ENCODE results near the gene MGST2. TPM values are rescaled to one million over a fixed set of nuclear protein-coding genes. Genes with fewer than 3 reads are reported as not detected.
A peak's percentile ranks its signal among the peaks of the same experiment; 100 is the strongest.

Gene MGST2
- total RNA-seq, 2 donors from 2014 or later: 23.4 to 44.1 TPM

DNA sequence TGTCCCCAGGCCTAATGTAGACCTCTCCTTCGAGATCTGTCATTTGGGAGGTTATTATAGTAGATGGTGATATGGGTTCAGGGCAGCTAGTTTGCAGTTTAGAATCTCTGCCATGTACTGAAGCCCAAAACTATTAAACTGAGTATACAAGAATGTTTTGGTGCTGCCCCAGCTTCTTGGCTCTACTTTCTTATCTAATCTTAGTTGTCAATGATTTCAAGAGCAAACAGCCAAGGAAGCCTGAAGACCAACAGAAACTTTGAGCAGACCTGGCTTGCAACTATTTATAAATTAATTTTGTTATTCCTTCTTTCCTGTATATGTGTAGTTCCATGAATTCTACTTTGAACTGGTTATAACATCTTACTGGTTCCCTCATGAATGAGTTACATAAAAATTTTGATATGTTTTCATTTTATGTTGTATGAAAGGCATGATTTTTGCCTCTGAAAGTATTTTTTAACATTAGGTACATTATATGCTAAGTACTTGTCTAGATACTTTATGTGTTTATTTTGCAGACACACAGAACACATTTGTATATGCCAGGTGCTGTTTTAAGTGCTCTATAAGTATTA is 2.0 kb upstream of the MGST2 start:
- H3K27ac ChIP-seq: peak overlapping the region in 3 of 4 donors; percentile 42 to 91 (median 90)
- intact Hi-C loops (cut with DNase I): no loop called here
- TF ChIP-seq, protein P1, sequence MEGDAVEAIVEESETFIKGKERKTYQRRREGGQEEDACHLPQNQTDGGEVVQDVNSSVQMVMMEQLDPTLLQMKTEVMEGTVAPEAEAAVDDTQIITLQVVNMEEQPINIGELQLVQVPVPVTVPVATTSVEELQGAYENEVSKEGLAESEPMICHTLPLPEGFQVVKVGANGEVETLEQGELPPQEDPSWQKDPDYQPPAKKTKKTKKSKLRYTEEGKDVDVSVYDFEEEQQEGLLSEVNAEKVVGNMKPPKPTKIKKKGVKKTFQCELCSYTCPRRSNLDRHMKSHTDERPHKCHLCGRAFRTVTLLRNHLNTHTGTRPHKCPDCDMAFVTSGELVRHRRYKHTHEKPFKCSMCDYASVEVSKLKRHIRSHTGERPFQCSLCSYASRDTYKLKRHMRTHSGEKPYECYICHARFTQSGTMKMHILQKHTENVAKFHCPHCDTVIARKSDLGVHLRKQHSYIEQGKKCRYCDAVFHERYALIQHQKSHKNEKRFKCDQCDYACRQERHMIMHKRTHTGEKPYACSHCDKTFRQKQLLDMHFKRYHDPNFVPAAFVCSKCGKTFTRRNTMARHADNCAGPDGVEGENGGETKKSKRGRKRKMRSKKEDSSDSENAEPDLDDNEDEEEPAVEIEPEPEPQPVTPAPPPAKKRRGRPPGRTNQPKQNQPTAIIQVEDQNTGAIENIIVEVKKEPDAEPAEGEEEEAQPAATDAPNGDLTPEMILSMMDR (IDR thresholded peaks at IDR 0.05): no peak
- TF ChIP-seq POLR2A (IDR thresholded peaks at IDR 0.05): no peak
- no peak for ATAC-seq
- DNase-seq: no peak
- no peaks in the 10 kb centered on the region for H3K9me3 ChIP-seq
- 23 to 41% methylated on average over 1 of the region's 1 CpG for WGBS, 2 donors
- H3K4me1 ChIP-seq: peaks cover 57% of the 10 kb centered on the region
- H3K4me3 ChIP-seq: no peak overlapping the region
- H3K36me3 ChIP-seq (replicated peaks in 1 of 2; ENCODE audit: insufficient read depth in 1 of 2, low read depth in 2 of 2): no peaks in the 10 kb centered on the region
- no peaks in the 10 kb centered on the region for H3K27me3 ChIP-seq

DNA sequence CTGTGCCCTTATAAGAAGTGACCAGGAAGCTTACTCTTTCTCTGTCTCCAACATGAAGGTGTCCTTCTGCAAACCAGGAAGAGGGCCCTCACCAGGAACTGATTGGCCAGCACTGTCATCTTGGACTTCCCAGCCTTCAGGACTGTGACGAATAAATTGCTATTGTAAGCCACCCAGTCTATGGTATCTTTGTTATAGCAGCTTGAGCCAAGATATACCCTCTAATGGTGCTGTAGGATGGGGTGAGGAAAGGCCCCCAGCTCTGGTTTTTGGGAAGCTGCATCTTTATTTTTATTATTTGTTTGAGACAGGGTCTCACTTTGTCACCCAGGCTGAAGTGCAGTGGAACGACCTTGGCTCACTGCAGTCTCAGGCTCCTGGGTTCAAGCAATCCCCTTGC is 1.2 kb upstream of the MGST2 start:
- Histone ChIP-seq H3K36me3 (replicated peaks in 1 of 2; ENCODE audit: insufficient read depth in 1 of 2, low read depth in 2 of 2) (no peaks in the 10 kb centered on the region), H3K9me3 (no peaks in the 10 kb centered on the region), H3K4me3 (no peak overlapping the region), H3K4me1 (peaks cover 65% of the 10 kb centered on the region), H3K27me3 (no peaks in the 10 kb centered on the region), H3K27ac (peak overlapping the region in 3 of 4 donors; percentile 90 to 93 (median 91))
- TF ChIP-seq, protein P1 (IDR thresholded peaks at IDR 0.05): no peak
- TF ChIP-seq POLR2A (IDR thresholded peaks at IDR 0.05): no peak
- intact Hi-C loops (cut with DNase I): no loop called here
- DNase-seq (no peak), ATAC-seq (no peak)
- 82 to 93% methylated on average over 2 of the region's 2 CpGs for WGBS, 2 donors

DNA sequence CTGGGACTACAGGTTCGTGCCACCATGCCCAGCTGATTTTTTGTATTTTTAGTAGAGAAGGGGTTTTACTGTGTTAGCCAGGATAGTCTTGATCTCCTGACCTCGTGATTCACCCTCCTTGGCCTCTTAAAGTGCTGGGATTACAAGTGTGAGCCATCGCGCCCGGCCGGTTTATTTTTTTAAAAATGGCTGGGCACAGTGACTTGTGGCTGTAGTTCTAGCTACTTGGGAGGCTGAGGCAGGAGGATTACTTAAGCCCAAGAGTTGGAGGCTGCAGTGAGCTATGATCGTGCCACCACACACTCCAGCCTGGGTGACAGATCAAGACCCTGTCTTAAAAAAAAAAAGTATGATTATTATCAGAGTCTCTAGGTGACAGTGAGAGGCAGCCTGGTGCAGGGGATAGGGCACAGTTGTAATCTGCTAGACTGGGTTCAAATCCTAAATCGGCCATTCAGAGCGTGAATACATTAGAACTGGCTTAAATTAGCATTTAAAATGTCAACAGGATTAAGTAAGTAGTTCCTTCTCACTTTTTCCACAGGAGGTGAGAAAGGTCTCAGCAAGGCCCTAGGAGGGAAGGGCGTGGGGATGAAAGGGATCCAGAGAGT is 435 bp upstream of the MGST2 start:
- 55 to 68% methylated on average over 10 of the region's 10 CpGs for WGBS, 2 donors
- H3K36me3 ChIP-seq (replicated peaks in 1 of 2; ENCODE audit: insufficient read depth in 1 of 2, low read depth in 2 of 2): no peaks in the 10 kb centered on the region
- ATAC-seq: no peak
- peak overlapping the region in 1 of 2 donors; percentile 24 for H3K4me3 ChIP-seq
- H3K9me3 ChIP-seq: no peaks in the 10 kb centered on the region
- intact Hi-C loops (cut with DNase I): no loop called here
- H3K4me1 ChIP-seq: peaks cover 70% of the 10 kb centered on the region
- H3K27ac ChIP-seq: peak overlapping the region; percentile 81 to 93 (median 90)
- no peaks in the 10 kb centered on the region for H3K27me3 ChIP-seq
- no peak for DNase-seq
- TF ChIP-seq, protein P1 (IDR thresholded peaks at IDR 0.05): no peak
- TF ChIP-seq POLR2A (IDR thresholded peaks at IDR 0.05): no peak

DNA sequence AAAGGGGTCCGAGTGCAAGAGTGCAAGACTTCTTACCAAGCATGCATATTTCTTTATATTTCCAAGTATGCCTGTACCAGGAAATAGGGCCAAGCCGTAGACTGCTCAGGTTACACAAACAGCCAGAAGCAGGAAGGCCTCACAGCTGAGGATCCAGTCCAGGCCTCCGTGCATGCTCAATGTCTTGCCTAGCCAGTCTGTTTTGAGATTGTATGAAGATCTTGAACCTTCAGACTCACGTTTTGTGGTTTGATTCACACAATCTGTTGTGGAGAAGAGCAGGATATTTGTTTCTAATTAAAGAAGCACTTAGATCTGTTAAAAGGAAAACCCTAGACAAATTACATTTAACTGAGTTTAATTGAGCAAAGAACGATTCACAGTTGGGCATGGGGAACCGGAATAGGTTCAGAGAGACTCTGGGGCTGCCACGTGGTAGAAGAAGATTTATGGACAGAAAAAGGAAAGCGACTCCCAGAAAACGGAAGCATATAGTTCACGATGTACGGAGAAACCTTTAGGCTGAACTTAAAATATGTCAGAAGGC is 1.2 kb downstream of the MGST2 start:
- TF ChIP-seq, protein P1 (IDR thresholded peaks at IDR 0.05): no peak
- peak in 1 of 3 donors; percentile 31 for TF ChIP-seq POLR2A (IDR thresholded peaks at IDR 0.05)
- peak overlapping the region; percentile 81 to 93 (median 90) for H3K27ac ChIP-seq
- no peaks in the 10 kb centered on the region for H3K9me3 ChIP-seq
- 26% methylated on average over 11 of the region's 11 CpGs for WGBS, 2 donors
- no peak overlapping the region for H3K4me3 ChIP-seq
- peaks cover 70% of the 10 kb centered on the region for H3K4me1 ChIP-seq
- H3K36me3 ChIP-seq (replicated peaks in 1 of 2; ENCODE audit: insufficient read depth in 1 of 2, low read depth in 2 of 2): no peaks in the 10 kb centered on the region
- no peaks in the 10 kb centered on the region for H3K27me3 ChIP-seq
- ATAC-seq (peak; percentile 73), DNase-seq (peak; percentile 63 to 83 (median 78))
- intact Hi-C loops (cut with DNase I): no loop called here

Measured in body of pancreas (tissue), 4 donors.